HG02588 (cell line): ENCODE results near the gene F7.
"Not testable (repeated sequence)": the region's sequence is repeated elsewhere in the genome, so short reads cannot be mapped to it uniquely, and the experiment has no call there.

Experiments
- ATAC-seq: cut with Tn5 transposase; IDR thresholded peaks from one replicate; pipeline ENCODE4 v1.9.1; 2021; ENCODE audit warnings: mild to moderate bottlenecking, moderate library complexity; ENCODE audit not compliant: unreplicated experiment

Gene F7

GRCh38 chr13:113105032-113105920, at the start of gene F7:
F7 (plus strand) TSS chr13:113105791; CDS start chr13:113105842, 51 bp downstream.
- no peak for ATAC-seq

GRCh38 chr13:113057084-113057483, 48.5 kb upstream of the F7 start:
- ATAC-seq: no peak

DNA sequence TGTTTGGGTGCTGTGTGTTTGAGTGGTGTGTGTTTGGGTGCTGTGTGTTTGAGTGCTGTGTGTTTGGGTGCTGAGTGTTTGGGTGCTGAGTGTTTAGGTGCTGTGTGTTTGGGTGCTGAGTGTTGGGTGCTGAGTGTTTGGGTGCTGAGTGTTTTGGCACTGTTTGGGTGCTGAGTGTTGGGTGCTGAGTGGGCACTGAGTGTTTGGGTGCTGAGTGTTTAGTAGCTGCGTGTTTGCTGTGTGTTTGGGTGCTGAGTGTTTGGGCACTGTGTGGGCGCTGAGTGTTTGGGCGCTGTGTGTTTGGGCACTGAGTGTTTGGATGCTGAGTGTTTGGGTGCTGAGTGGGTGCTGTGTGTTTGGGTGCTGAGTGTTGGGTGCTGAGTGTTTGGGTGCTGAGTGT, 48.0 kb upstream of the F7 start:
- ATAC-seq: not testable (repeated sequence)

DNA sequence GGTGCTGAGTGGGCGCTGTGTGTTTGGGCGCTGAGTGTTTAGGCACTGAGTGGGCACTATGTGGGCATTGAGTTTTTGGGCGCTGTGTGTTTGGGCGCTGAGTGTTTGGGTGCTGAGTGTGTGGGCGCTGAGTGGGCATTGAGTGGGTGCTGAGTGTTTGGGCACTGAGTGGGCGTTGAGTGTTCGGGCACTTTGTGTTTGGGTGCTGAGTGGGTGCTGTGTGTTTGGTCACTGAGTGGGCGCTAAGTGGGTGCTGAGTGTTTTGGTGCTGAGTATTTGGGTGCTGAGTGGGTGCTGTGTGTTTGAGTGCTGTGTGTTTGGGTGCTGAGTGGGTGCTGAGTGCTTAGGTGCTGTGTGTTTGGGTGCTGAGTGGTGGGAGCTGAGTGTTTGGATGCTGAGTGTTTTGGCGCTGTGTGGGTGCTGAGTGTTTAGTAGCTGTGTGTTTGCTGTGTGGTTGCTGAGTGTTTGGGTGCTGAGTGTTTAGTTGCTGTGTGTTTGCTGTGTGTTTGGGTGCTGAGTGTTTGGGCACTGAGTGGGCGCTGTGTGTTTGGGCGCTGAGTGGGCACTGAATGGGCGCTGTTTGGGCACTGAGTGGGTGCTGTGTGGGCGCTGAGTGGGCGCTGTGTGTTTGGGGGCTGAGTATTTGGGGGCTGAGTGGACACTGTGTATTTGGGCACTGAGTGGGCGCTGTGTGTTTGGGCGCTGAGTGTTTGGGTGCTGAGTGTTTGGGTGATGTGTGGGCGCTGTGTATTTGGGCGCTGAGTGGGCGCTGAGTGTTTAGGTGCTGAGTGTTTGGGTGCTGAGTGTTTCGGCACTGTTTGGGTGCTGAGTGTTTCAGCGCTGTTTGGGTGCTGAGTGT, 47.2 kb upstream of the F7 start:
- ATAC-seq: no peak

GRCh38 chr13:113058988-113059850, 46.4 kb upstream of the F7 start:
- ATAC-seq: no peak

- ATAC-seq: no peak
Measured at GRCh38 chr13:113059891-113060290, 45.7 kb upstream of the F7 start.

DNA sequence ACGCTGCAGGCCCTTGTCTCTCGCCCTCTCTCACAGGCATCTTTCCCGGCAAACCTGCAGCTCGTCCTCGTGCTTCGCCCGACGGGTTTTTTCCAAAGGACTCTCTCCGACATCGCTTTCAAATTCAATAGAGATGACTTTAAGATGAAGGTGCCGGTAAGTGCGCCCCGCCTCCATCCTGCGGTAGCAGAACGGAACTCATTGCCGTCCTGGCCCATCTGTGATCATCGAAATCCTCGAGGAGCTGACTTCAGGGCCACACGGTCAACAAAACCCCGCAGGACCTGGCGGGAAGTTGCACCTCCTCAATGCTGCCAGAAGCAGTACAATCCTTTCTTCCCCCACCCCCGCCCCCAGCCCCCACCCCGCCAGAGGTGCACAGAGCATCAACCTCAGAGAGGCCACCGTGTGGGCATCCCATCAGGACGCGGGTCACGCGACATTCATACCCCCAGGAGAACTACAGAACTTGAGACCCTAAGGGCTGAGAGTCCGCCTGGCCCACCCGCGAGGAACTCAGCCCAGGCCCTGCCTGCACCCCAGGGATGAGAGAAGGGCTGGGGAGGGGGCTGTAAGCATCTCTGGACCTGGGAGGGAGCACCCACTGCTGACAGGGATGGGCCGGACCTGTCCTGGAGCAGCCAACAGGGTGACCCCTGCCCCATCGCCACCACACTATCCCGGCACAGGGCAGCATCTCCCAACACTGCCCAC, 44.9 kb upstream of the F7 start:
- no peak for ATAC-seq

DNA sequence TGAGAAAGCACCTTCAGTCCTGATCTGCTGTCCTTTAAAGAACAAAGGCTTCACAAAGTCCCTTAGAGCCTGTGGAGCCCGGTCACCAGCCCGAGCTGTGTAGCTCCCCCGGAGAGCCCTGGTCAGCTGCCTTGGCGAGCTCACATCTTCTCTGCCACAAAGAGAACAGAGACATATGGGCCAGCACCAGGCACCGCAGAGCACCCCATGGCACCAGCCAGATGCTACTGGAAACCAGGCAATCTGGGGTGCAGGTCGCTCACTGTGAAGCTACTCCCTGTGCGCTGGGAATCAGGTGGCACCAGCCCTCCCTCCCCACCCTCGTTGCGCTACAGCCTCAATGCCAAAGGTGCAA, 44.3 kb upstream of the F7 start:
- ATAC-seq: no peak

DNA sequence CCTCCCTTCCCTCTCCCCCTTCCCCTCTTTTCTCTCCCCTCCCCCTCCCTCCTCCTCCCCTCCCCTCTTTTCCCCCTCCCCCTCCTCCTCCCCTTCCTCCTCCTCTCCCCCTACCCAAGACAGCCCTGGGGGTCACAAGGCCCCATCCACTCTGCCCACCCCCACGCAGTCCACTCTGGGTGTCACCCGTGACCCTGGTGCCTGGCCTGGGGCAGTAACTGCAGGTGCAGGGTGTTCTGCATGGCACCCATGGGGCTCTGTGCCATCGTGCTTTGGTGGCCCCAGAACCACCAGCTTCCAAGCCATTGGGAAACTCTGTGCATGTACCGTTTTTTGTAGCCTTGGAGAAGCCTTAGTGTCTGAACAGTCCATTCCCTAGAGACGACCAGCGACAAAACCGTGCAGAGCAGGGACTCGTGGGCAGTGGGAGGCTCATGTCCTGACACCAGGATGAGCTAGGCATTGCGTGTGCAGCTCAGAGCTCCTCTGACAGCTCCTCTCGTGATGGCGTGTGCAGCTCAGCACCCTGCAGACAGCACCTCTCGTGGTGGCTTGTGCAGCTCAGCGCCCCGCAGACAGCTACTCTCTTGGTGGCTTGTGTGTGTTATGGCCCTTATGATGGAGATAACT, 43.7 kb upstream of the F7 start:
- no peak for ATAC-seq

DNA sequence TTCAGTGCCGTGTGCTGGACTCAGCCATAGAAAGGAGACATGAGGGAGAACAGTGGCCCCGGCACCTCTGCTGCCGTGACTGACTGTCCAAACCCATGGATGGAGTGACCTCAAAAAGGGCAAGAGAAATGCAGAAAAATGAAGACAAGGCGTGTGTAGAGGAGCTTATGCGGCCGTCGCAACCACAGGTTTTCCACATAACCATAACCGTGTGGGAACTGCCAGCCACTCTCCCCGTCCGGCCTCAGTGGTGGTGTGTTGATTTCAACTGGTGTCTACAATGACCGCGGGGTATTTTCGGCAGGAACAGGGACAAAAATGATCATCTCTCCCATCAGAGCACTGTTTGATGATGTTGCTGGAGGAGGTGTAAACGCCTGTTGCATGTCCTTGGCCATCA, 42.9 kb upstream of the F7 start:
- ATAC-seq: no peak

- no peak for ATAC-seq
Measured at GRCh38 chr13:113063091-113063491, 42.5 kb upstream of the F7 start.

DNA sequence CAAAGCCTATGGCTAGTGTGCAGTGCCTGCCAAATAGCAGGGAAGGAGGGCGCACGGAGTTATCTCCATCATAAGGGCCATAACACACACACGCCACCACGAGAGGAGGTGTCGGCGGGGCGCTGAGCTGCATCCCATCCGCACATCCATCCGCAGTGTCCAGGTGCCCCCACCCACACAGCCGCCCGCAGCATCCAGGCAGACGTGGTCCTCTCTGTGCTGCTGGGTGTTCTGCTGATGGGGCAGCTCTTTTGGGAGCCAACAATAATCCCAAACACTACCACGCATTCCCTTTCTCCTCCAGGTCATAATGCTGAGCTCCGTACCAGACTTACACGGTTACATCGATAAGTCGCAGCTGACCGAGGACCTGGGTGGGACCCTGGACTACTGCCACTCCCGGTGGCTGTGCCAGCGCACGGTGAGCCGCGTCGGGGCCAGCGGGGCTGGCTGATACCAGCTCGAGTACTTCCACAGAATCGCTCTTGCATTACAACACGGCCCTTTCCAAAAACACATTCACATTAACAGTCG, 41.5 kb upstream of the F7 start:
- no peak for ATAC-seq

GRCh38 chr13:113064534-113065405, 40.8 kb upstream of the F7 start:
- ATAC-seq: no peak

- ATAC-seq: no peak
Measured at GRCh38 chr13:113065406-113066141, 40.0 kb upstream of the F7 start.

DNA sequence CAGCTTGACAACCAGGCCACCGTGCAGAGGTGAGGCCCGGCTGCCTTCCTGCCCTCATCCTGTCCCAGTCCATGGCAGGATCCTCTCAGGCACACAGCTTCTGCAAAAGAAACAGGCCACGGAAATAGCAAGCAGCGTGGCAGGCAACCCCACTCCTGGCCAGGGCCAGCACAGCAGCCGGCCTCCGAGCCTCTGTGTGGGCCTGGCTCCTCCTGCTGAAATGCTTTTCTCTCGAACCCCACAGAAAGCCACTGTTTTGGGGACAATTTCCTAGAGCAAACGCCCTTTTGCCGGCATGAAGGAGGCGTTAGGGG, 39.5 kb upstream of the F7 start:
- no peak for ATAC-seq

DNA sequence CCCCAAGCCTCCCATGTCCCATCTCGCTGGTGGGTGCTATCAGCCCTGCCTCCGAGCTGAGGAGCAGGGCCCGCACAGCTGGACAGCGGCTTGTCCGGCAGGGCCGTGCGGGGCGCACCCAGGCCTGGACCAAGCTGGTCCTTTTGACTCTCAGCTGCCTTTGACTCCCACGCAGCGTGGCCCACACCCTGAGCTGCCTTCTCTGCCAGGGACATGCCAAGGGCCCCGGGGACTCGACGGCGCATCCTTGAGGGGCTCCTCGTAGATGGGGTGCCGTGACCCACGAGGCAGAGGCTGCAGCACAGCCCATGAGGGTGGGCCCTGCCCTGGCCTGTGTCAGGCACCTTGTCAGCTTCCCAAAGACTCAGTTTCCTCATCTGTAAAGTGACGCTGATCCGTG, 38.8 kb upstream of the F7 start:
- ATAC-seq: no peak

GRCh38 chr13:113069861-113070805, 35.5 kb upstream of the F7 start:
- ATAC-seq: no peak
